ENCODE measurements around the gene SPNS3.

The SPNS3 gene

DNA sequence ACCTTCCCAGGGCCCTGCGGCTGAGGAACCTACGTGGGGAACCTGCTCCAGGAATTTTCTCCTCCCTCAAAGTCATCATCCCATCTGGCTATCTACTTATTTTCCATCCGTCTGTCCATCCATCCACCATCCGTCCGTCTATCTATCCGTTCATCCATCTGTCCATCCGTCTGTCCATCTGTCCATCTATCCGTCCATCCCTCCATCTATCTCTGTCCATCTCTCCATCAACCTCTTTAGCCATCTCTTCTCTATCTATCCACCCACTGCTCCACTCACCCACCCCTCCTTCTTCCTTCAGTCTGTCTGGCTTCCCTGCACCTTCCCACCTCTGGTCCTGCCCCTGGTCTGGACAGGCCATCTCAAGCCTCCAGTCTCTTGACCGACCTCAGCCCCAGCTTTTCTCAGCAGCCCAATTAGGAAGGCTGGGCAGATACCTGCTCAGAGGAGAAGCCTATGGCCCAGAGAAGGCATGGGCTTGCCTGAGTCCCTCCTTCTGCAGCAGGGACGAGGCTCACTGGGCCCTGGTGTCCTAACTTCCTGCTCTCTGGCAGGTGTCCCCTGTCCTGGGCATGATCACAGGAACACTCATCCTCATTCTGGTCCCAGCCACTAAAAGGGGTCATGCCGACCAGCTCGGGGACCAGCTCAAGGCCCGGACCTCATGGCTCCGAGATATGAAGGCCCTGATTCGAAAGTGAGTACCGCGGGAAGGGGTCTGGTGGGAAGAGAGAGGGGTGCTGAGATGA is 98.4 kb downstream of the SPNS3 start:
- no peak for DNase-seq

DNA sequence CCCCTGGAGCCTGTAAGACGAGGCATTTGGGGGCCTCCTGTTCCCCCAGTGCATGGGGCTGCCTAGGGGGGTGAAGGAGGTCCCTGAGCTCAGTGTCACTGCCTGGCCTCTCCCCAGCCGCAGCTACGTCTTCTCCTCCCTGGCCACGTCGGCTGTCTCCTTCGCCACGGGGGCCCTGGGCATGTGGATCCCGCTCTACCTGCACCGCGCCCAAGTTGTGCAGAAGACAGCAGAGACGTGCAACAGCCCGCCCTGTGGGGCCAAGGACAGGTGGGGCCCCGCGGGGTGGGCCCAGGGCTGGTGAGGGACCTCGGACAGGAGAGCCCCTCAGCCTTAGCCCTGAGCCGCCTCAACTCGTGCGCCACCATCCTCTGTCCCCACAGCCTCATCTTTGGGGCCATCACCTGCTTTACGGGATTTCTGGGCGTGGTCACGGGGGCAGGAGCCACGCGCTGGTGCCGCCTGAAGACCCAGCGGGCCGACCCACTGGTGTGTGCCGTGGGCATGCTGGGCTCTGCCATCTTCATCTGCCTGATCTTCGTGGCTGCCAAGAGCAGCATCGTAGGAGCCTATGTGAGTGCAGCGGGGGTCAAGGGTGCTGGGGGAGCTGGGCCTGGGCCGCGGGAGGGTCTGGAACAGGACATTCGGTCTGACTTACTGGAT is 99.3 kb downstream of the SPNS3 start:
- DNase-seq: no peak

DNA sequence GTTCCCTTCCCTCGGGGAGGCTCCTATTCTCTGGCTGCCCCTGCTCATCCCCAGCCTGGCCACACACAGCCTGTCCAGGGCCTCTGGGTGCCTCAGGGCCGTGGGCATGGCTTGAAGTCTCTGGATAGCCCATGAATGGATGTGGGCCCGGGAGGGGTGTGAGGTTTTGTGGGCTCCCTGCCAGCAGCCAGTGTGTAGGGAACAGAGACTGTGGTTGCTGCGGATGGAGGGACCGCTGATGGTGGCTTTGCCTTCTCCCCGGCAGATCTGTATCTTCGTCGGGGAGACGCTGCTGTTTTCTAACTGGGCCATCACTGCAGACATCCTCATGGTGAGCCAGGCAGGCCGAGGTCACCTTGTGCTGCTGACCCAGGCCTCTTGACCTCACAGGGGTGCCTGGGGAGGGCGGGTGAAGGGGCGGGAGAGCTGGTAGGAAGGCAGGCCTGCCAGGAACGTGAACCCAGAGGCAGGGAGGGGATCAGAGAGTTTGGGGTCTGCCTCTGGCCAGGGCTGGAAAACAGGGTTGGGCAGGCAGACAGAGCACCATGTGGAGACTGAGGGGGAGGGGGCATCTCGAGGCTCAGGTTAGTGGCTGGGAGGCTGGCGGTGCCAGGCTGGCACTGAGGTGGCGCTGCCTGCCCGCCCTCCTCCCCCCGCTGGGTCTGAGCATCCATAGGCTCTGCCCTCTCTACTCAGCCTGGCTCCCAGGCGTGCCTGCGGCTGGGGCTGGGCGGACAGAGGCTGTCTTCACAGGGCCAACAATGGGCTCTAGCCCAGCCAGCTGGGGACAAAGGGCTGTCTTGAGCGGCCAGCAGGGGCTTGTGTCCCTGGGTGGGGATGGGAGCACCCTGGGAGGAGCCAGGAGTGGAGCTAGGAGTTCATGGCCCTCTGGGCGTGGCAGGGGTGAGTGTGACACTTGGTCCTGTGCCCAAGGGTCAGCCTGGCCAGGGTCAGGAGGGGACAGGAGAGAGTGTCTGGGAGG is 100.1 kb downstream of the SPNS3 start:
- DNase-seq: no peak

DNA sequence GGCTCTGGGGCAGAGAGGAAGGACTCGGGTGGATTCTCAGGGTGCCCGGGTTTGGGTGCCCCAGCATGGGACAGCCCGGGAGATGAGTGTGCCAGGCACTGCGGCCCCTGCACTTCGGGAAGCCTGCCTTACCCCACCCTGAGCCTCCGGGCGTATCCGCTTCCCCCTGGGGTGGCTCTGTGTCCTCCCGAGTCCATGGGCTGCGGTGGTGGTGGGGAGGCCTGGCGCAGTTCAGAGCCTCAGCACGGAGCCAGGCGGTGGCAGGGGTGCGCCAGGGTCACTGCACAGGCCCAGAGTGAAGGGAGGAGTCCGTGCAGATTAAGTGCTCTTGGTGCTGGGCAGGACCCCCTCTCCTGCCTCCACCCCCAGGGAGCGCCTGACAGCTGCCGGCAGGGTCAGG is 100.8 kb downstream of the SPNS3 start:
- DNase-seq: no peak

DNA sequence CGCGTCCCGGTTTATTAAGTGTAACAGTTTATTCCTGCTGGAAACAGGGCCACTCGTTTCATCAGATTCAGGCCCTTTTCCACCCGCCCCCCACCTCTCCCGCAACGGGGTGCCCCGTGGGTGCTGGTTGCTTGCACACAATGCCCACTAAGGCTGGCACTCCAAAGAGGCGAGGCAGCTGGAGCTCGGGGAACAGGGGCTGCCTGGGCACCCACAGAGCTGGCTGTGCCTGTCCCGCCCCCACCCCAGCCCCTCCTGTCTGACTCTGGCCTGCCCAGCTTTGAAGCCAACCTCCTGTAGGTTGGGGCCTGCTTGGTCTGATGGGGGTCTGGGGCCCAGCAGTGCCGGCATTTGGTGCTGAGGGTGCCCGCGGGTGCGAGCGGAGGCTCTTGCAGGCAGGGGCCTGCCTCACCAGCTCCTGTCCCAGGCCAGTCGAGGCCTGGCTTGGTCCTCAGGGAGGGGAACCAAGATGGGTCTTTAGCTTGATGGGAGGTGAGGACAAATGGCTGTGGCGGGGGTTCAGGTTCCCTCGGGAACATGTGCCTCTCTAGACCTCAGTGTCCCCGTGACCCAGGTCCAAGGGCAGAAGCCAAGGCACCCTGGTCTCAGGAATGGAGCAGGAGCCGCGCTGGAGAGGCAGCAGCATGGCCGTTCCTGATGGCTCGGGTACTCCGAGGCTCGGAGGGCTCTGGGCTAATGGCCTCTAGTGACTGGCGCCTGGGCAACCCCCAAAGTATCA is 101.4 kb downstream of the SPNS3 start:
- no peak for DNase-seq

- DNase-seq: no peak
These were observed 102.0 kb downstream of the SPNS3 start for GRCh38 chr17:4535667-4536258.

DNA sequence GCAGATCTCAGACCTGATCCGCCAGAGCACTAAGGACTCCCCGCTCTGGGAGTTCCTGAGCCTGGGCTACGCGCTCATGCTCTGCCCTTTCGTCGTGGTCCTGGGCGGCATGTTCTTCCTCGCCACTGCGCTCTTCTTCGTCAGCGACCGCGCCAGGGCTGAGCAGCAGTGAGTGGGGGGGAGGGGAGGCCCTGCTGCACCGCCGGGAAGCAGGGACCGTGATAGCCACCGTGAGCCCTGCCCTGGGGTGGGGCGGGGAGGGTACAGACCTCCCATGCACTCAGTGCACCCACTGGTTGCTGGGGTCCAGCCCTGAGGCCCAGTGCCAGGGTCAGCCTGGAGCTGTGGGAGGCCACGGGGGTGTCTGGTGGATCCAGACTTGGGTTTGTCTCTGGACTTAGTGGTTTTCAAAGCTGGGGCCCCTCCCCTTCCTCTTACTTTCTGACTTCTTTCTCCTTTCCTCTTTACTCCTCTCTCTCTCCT is 102.6 kb downstream of the SPNS3 start:
- no peak for DNase-seq

DNA sequence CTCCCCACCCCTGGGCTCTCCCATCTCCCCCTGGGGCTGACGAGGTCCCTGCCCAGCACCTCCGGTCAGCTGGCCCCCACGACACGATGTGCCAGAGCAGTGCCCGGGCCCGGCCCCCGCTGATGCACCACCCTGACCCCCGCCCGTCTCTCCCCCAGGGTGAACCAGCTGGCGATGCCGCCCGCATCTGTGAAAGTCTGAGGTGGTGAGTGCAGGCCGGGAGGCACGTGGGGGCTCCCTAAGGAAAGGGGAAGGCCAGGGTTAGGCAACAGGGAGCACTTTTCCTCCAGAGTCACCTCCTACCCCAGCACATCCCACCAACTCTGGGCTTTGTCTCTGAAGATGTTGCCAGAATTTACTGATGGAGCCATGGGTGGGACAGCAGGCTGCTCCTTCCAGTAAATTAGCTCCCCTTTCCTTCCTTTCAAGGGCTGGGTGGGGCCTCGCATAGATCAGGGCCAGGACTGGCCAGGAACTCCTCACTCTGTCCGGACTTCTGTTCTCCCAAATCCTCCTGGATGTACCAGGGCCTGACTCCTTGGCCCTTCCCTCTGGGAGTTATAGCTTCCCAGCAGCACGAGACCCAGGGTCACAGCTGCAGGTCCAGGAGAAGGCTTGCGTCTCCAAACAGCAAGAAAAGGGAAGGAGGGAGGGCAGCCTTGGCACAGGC is 103.1 kb downstream of the SPNS3 start:
- DNase-seq: no peak

Measured in T-helper 1 cell (primary cell).